Central memory CD4-positive, alpha-beta T cell (primary cell): ENCODE measurements around the gene PODXL.
"Not testable (repeated sequence)": the region's sequence is repeated elsewhere in the genome, so short reads cannot be mapped to it uniquely, and the experiment has no call there.

Experiments
- DNase-seq: peaks from one replicate; pipeline ENCODE4 v3.0.0; 2022

PODXL gene

DNA sequence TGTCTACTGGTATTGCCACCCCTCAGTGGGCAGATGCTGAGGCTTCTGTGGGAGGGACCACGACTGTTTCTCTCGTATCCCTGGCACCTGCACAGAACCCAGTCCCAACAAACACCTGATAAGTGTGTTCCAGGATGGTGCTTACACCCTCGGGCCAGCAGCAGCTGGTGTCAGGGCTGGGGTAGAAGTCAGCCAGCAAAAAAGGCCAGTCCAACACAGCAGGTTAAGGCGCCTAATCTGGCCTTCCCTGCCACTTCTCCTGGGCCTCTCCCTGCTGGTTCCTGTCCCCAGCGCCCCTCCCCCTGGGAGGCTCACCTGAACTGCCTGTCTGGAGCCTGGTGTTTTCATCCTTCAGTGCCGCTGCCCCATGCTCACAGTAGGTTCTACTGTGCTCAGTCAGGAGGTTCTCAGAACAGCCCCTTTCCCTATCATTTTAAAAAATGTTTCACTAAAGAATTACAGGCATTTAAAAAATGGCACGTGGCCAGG, 20.0 kb downstream of the PODXL start:
- DNase-seq, result no peak

DNA sequence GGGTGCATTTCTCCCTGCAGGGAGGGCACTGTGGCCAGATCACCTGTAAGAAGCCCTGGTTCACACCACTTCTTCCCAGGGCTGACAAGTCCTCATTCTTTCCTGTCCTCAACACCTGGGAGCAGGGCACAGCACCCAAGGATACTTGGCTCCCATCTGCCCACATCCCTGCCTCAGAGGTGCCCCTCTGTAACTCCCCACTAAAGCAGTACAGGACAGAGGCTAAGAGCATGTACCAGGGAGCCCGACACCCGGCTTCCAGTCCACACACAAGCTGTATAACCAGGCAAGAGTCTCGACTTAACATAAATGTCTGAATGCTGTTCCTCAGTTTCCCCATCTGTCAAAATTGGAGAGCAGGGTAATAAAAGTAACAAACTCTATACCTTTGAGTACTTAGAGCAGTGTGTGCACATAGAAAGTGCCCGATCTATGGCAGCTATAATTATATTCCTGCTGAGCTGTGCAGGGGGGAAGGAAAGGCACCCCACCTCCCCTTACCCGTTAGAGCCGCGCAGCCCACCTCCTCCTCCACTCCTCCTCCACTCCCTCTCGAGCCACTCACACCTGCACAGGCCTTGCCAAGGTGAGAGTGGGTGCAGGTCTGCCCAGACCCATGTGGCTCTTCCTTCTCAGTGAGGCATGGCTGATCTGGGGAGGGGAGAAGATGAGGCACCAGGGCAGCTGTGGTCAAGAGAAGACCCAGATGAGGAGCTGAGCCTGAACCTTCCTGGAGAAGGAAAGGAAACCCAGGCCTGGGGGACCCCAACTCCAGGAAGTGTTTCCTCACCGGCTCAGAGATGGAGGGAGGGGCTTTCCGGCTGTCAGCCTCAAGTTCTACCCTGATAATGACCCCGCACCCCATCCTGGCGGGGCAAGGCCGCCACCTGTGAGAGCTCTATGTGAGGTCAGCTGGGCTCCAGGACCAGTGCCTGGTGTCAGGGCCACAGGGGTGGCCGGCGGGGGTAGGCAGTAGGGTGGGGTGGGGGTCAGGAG, 22.6 kb downstream of the PODXL start:
- no peak for DNase-seq

GRCh38 chr7:131533151-131533559, 23.3 kb downstream of the PODXL start:
- DNase-seq, result no peak

GRCh38 chr7:131532570-131533091, 23.8 kb downstream of the PODXL start:
- DNase-seq, result no peak

DNA sequence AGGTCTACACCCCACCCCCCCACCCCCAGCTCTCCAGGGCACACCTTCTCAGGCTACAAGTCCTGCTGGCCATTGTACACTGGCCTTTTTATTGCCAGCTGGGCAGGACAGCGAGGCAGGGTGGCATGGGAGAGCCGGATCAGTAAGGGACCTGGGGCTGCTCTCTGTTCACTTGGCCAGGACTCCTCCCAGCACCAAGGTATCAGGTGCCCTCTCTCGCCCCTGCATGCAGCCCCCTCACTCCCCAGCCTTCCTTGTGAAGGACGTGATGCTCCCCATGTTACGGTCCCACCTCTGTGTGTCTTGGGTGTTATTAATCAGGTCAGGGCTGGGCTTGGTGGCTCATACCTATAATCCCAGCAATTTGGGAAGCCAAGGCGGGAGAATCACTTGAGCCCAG, 26.3 kb downstream of the PODXL start:
- DNase-seq, result no peak

DNA sequence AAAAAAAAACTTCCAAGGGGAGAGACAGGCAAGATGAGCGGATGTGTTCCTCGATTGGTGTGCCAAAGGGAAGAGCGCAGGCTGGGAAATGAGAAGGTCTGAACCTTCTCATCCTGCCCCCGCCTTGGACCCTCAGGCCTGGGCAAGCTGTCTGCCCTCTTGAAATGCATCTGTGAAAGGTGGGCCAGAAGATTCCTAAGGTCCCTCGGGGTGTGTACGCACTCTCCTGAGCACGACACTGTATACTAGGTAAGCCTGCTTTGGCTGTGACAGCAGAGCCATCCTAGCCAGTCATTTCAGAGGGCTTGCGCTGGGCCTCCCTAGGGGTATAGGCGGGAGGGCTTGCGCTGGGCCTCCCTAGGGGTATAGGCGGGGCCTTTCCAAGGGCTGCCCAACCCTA, 26.8 kb downstream of the PODXL start:
- DNase-seq, result no peak

DNA sequence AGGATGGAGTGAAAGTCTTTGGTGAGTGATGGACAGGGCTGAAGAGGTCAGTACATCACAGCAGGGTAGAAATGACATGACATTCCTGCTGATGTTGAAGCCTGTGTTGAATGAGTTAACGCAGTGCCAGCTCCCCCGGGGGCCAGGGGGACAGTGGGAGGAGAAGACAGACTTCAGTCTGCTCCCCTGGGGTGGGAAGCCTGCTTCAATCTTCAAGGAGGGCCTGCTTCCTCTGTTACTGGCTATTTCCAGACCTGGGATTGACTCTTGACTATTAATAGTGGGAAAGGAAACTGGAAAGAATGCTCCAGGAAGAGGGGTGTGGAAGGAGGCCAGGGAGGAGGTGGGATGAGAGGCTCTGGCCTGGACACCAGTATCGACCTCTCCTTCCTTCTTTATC, 27.2 kb downstream of the PODXL start:
- no peak for DNase-seq

DNA sequence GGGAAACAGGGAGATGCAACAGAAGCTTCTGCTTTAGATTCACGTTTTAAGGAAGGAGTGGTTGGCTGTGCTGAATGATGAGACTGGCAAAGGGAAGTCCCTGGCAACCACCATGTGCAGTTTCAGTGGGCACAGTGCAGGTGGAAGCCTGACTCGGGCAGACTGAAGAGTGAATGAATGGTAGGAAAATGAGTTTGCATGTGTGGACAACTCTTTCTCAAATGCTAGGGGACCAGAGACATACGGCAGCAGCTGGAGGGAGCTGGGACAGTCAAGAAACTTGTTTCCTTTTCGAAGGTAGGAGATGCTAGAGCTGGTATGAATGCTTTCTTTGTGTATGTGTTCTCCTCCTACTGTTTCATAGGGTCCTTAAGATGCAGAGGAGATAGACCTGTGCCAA, 29.0 kb downstream of the PODXL start:
- no peak for DNase-seq

- DNase-seq, result no peak
Measured at GRCh38 chr7:131525820-131526219, 30.6 kb downstream of the PODXL start.

- no peak for DNase-seq
Measured at GRCh38 chr7:131524703-131525102, 31.7 kb downstream of the PODXL start.

GRCh38 chr7:131524115-131524514, 32.3 kb downstream of the PODXL start:
- DNase-seq, result no peak

DNA sequence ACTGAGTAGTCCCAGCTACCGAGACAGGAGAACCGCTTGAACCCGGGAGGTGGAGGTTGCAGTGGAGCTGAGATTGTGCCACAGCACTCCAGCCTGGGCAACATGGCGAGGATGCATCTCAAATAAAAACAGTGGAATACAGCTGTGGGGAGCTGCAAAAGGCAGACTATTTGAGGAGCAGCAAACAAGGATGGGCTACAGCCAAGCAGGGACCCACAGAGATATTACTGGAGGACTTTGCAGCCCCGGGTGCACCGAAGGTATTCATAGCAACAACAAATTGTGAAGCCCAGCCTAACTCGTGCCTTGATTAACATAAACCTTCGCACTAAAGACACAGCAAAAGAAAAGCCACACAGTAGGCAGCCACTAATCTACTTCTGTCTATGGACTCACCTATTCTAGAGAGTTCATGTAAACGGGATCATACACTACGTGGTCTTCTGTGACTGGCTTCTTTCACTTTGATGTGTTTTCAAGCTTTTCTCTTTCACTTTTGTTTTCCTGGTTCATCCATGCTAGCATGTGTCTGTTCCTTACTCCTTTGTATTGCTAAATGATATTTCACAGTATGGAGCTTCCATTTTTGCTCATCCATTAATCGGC, 34.0 kb downstream of the PODXL start:
- no peak for DNase-seq

DNA sequence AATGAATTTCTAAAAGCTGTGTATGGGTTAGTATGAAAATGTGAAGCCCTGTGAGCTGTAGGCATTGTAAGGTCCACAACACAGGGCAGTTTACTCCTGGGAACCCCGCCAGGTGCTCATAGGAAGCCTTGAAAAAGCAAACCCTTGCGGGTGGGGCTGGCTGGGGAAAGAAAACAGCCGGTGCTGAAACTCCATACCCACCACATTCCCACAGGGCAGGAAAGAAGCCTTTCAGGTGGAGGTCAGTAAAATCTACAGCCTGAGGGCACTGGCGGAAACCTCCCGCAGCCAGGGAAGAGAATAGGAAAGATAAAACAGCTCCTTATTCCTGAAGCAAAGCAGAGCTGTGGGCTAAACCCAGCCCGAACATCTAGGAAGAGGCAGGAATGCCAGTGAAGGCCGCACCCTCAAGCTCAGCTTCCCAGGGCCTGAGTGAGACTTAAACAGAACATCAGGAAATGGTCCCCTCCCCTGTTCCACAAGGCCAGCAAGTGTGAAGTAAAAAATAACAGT, 34.7 kb downstream of the PODXL start:
- DNase-seq, result no peak

GRCh38 chr7:131518626-131519025, 37.8 kb downstream of the PODXL start:
- DNase-seq, result no peak

DNA sequence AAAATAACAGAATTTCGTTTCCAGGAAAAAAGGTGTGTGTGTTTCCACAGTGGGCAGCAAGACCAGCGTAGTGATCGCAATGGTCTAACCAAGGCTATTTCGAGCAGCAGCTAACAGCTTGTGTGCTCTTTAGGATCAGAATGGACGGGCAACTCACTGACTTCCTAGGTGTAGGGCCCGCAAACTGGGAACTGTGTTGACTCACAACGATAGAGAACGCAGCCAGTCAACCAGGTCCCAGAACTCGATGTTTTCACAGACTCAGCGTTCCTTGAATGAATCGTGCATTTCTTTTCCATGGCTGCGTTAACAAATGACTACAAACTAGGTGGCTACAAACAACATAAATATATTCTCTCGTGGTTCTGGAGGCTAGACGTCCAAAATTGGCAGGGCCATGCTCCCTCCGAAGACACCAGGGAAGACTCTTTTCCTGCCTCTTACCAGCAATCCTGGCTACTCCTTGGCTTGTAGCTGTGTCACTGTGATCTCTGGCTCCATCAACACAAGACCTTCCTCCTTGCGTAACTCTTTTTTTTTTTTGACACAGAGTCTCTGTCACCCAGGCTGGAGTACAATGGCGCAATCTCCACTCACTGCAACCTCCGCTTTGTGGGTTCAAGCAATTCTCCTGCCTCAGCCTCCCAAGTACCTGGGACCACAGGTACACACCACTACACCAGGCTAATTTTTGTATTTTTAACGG, 39.1 kb downstream of the PODXL start:
- DNase-seq, result no peak

GRCh38 chr7:131515471-131515870, 41.0 kb downstream of the PODXL start:
- DNase-seq, result not testable (repeated sequence)

DNA sequence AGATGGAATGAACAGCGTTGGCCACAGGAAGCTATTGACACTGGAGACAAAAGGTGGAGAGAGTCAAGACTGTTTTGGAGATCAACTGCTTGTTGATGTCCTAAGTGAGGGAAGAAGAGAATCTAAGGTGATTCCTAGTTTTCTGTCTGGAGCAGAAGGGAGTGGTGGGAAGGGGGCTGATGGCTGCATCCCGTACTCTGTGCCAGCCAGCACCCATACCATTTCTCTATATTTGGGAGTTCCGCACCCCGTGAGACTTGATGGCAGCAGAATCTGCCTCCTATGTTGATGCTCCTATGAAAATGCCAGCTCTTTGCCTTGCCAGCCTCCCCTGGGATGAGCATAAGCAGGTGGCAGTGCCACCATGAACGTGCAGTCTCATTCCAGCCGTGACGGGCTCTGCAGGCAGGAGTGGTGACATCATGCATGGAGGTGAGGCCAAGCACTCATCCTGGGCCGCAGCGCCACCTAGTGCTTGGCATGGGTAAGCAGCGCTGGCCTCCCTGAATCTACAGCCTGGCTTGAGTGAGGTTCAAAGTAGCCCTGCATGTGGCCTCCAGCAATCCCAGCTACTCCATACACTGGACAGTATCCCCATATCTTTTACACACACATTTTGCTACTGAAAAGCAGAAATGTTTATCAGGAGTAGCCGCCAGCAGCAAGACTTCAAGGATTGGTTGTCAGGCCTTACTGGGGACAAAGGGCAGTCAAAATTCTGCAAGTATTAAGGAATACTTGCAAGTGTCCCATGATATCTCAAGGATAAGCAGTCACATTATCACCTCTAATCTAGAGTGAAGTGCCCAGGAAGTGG, 43.0 kb downstream of the PODXL start:
- peak; percentile 55 for DNase-seq

- no peak for DNase-seq
Measured at GRCh38 chr7:131511774-131512535, 44.5 kb downstream of the PODXL start.

DNA sequence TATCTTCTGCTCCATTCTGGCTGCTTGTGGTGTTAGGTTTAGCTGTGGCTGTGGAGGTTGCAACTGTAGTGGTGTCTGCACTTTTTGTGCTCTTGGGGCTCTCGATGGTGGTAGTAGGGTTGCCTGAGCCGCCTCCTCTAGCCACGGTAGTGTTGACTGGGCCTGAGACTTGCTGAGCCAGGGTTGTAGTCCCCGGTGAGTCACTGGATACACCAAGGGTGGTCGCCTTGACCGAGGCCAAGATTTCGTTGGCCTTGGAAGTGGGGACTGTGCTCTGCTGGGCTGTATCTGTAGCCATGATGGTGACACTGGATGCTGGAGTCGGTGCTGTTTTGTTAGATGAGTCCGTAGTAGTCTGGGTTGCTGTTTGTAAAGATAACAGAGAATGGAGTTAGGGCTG, 45.4 kb downstream of the PODXL start:
- DNase-seq, result no peak

DNA sequence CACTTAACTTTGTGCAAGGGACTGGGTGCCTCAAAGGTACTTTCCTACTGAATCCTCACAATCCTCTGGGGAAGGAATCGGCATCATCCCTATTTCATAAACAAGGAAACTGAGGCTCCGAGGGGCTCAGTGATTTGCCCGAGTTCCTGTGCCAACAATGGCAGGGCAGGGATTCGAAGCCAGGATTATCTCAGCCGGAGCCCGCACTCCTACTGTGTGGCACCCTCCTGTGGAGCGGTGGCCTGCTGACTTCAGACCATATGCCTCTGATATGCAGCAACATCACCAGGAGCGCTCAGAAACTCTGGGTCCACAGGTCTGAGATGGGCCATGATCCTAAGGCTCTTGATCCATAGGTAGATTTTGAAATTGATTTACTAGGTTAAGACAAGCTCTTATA, 46.6 kb downstream of the PODXL start:
- DNase-seq, result no peak
